ENCODE measurements around the gene AKAP7.

GRCh38 chr6:131283466-131284175 lies 148.4 kb downstream of the AKAP7 start:
- no peak for TF ChIP-seq CTCF (IDR thresholded peaks at IDR 0.05; ENCODE audit: borderline replicate concordance, extremely low read depth, low read length, poor library complexity, severe bottlenecking)
- no peak for TF ChIP-seq EZH2 (IDR thresholded peaks at IDR 0.05; ENCODE audit: borderline replicate concordance, low read depth, low read length, severe bottlenecking)
